SK-N-SH (cell line): ENCODE data around the gene RFX4. TPM values are rescaled to one million over a fixed set of nuclear protein-coding genes. Genes with fewer than 3 reads are reported as not detected.

Experiments
- CTCF ChIA-PET: fragments of 300-600, 350-600 bp; formaldehyde crosslinking; extraction: SDS; loops from one replicate; lab custom pipeline; 2021; lab: Yijun Ruan, JAX
- POLR2A ChIA-PET: fragments of 350-600 bp; sonication (Branson Sonifier 250); formaldehyde crosslinking; extraction: SDS; loops from one replicate; lab custom pipeline; 2020; ENCODE audit warnings: antibody characterized with exemption, inconsistent platforms; lab: Yijun Ruan, JAX
- DNase-seq: peaks from one replicate; pipeline ENCODE4 v3.0.0; 2012
- H2AFZ ChIP-seq: fragments of 200-600 bp; sonication (generic); 2 replicates; pipeline ENCODE4 v1.8.1; 2016; ENCODE audit warnings: antibody characterized with exemption, mild to moderate bottlenecking, low read depth
- H3F3A ChIP-seq: fragments of 200-600 bp; sonication (generic); replicated peaks from 2 replicates; pipeline ENCODE3; 2016; ENCODE audit warnings: antibody characterized with exemption, mild to moderate bottlenecking; ENCODE audit not compliant: insufficient read depth
- H3K27ac ChIP-seq, 2 experiments: fragments of 200-500 bp in 1 of 2; fragments of 200-600 bp in 1 of 2; sonication (Bioruptor generic) in 1 of 2; sonication (generic), shearing (Covaris generic) in 1 of 2; 2 replicates each; pipeline versions ENCODE4 v1.5.1 to v1.6.1; 2014 to 2016; ENCODE audit warnings: low read depth in 2 of 2, inconsistent platforms in 1 of 2, low read length in 1 of 2, mild to moderate bottlenecking in 1 of 2, mixed read lengths in 1 of 2
- H3K27me3 ChIP-seq: fragments of 200-600 bp; sonication (generic), shearing (Covaris generic); 2 replicates; pipeline ENCODE4 v1.6.1; 2016; ENCODE audit warnings: mixed run types; ENCODE audit not compliant: insufficient read depth
- H3K36me3 ChIP-seq, 2 experiments: fragments of 200-500 bp in 1 of 2; fragments of 200-600 bp in 1 of 2; sonication (Bioruptor generic) in 1 of 2; sonication (generic) in 1 of 2; replicated peaks in 1 of 2; 2 replicates each; pipeline versions ENCODE3 to v1.5.1; 2014 to 2016; ENCODE audit warnings: low read length in 1 of 2, mild to moderate bottlenecking in 1 of 2; ENCODE audit not compliant: insufficient read depth in 2 of 2, control insufficient read depth in 1 of 2
- H3K4me1 ChIP-seq, 2 experiments: fragments of 200-500 bp in 1 of 2; fragments of 200-600 bp in 1 of 2; sonication (Bioruptor generic) in 1 of 2; sonication (generic), shearing (Covaris generic) in 1 of 2; 2 replicates each; pipeline versions ENCODE4 v1.5.1 to v1.6.1; 2014 to 2016; ENCODE audit warnings: low read depth in 1 of 2, low read length in 1 of 2, mixed run types in 1 of 2; ENCODE audit not compliant: insufficient read depth in 2 of 2, control insufficient read depth in 1 of 2
- H3K4me2 ChIP-seq: fragments of 200-600 bp; sonication (generic), shearing (Covaris generic); 2 replicates; pipeline ENCODE4 v1.6.1; 2017; ENCODE audit warnings: mixed run types
- H3K4me3 ChIP-seq, 2 experiments: fragments of 200-500 bp in 1 of 2; fragments of 200-600 bp in 1 of 2; sonication (Bioruptor generic) in 1 of 2; sonication (generic), shearing (Covaris generic) in 1 of 2; 2 replicates each; pipeline versions ENCODE4 v1.5.1 to v1.8.1; 2014 to 2016; ENCODE audit warnings: low read depth in 2 of 2, inconsistent platforms in 1 of 2, low read length in 1 of 2, mild to moderate bottlenecking in 1 of 2, mixed read lengths in 1 of 2, moderate library complexity in 1 of 2
- H3K79me2 ChIP-seq: fragments of 200-600 bp; sonication (generic); 2 replicates; pipeline ENCODE4 v1.8.1; 2017; ENCODE audit warnings: mild to moderate bottlenecking; ENCODE audit not compliant: insufficient read depth
- H3K9ac ChIP-seq: fragments of 200-600 bp; sonication (generic); 2 replicates; pipeline ENCODE4 v1.6.1; 2017; ENCODE audit warnings: mixed run types
- H3K9me2 ChIP-seq: fragments of 200-600 bp; sonication (generic); 2 replicates; pipeline ENCODE4 v1.6.1; 2017; ENCODE audit warnings: mixed run types
- H3K9me3 ChIP-seq: fragments of 200-600 bp; sonication (generic); 2 replicates; pipeline ENCODE4 v1.6.1; 2017; ENCODE audit warnings: mixed run types, mild to moderate bottlenecking, moderate library complexity
- H4K20me1 ChIP-seq: fragments of 200-600 bp; sonication (generic); 2 replicates; pipeline ENCODE4 v1.6.1; 2017; ENCODE audit warnings: mild to moderate bottlenecking, mixed run types; ENCODE audit not compliant: insufficient read depth
- CTCF ChIP-seq: fragments of 200-600 bp; sonication (generic); IDR thresholded peaks from 2 replicates; pipeline ENCODE4 v1.6.1; 2017; ENCODE audit warnings: antibody characterized with exemption, mild to moderate bottlenecking, moderate library complexity
- IRF3 ChIP-seq: fragments of 150-350 bp; IDR thresholded peaks from 2 replicates; pipeline ENCODE4 v1.6.1; 2016; ENCODE audit warnings: mild to moderate bottlenecking, low read depth, low read length
- JUND ChIP-seq: IDR thresholded peaks from 2 replicates; pipeline ENCODE4 v1.4.0; 2012
- PBX3 ChIP-seq: IDR thresholded peaks from 2 replicates; pipeline ENCODE4; 2012
- RAD21 ChIP-seq: IDR thresholded peaks from 2 replicates; pipeline ENCODE4 v1.6.1; 2012; ENCODE audit warnings: mild to moderate bottlenecking, low read length
- REST ChIP-seq: IDR thresholded peaks from 2 replicates; pipeline ENCODE4 v1.6.1; 2012; ENCODE audit warnings: mild to moderate bottlenecking, low read depth, low read length, moderate library complexity
- SMC3 ChIP-seq: IDR thresholded peaks from 2 replicates; pipeline ENCODE4 v1.6.1; 2012; ENCODE audit warnings: low read depth, low read length, improper control_type of control experiment
- ZBTB33 ChIP-seq: IDR thresholded peaks from 2 replicates; pipeline ENCODE4 v1.4.0; 2012; ENCODE audit warnings: low read depth, borderline replicate concordance
- WGBS: methylation state at CpG from one replicate; pipeline ENCODE4 v1.1.6; 2017; ENCODE audit warnings: low lambda C conversion rate; 5-methylcytosine and 5-hydroxymethylcytosine counted together
- polyA plus RNA-seq, 3 experiments: library from polyadenylated mRNA; depleted of rRNA; stranded (reverse); fragments of >200 nt; gene quantifications; 2 replicates each; pipeline ENCODE4 v1.2.3, GENCODE V29; 2012

Gene RFX4
- polyA plus RNA-seq, 1 of the 3 experiments (the other 2 are of a cell fraction): not detected

GRCh38 chr12:106758349-106759110 lies 175.7 kb downstream of the RFX4 start (continued):
- TF ChIP-seq JUND: no peak

- H3K4me2 ChIP-seq: no peak overlapping the region
- H3K9ac ChIP-seq: no peak overlapping the region
- ChIA-PET CTCF (interaction anchor here (0.9 to 1.0 kb wide), 2 partner anchors 15 to 18 kb away, joined by 3 read pairs; no protein-coding TSS in a partner anchor), POLR2A (no interaction called here)
- no peaks in the 10 kb centered on the region for H3K36me3 ChIP-seq
- no peaks in the 10 kb centered on the region for H3K9me3 ChIP-seq
- WGBS: 83% methylated on average over 5 of the region's 7 CpGs
- peaks cover 0 to 8% of the 10 kb centered on the region in 2 experiments; a peak in 2 of 4 replicates for H3K4me1 ChIP-seq
- no peaks in the 10 kb centered on the region for H3F3A ChIP-seq
- no peaks in the 10 kb centered on the region for H4K20me1 ChIP-seq
- no peak for TF ChIP-seq RAD21
- TF ChIP-seq REST: no peak
- TF ChIP-seq PBX3: no peak
- H3K27ac ChIP-seq: no peak overlapping the region
- H3K79me2 ChIP-seq: no peaks in the 10 kb centered on the region
- H3K27me3 ChIP-seq: no peaks in the 10 kb centered on the region
- H3K4me3 ChIP-seq: no peak overlapping the region
- no peak overlapping the region; the same call in 1 of the 2 replicates for H2AFZ ChIP-seq
- H3K9me2 ChIP-seq: no peaks in the 10 kb centered on the region
- no peak for DNase-seq
Observed at GRCh38 chr12:106759526-106760183, 176.9 kb downstream of the RFX4 start.

GRCh38 chr12:106760184-106760531 lies 177.4 kb downstream of the RFX4 start:
- no peaks in the 10 kb centered on the region for H3K36me3 ChIP-seq
- H3K9me2 ChIP-seq: no peaks in the 10 kb centered on the region
- H3K79me2 ChIP-seq: no peaks in the 10 kb centered on the region
- CTCF ChIA-PET: interaction anchor here (1.0 kb wide), 1 partner anchor 18 kb away, joined by 3 read pairs; no protein-coding TSS in a partner anchor
- H3F3A ChIP-seq: no peaks in the 10 kb centered on the region
- POLR2A ChIA-PET: no interaction called here
- DNase-seq: no peak
- H2AFZ ChIP-seq: no peak overlapping the region; the same call in 1 of the 2 replicates
- 47% methylated on average over 2 of the region's 2 CpGs for WGBS
- H3K27ac ChIP-seq: no peak overlapping the region
- no peaks in the 10 kb centered on the region for H4K20me1 ChIP-seq
- H3K27me3 ChIP-seq: no peaks in the 10 kb centered on the region
- no peak for TF ChIP-seq IRF3
- TF ChIP-seq CTCF: no peak
- TF ChIP-seq ZBTB33: no peak
- no peak for TF ChIP-seq SMC3
- no peak for TF ChIP-seq RAD21
- no peak overlapping the region for H3K4me2 ChIP-seq
- no peaks in the 10 kb centered on the region for H3K9me3 ChIP-seq
- no peak overlapping the region for H3K9ac ChIP-seq
- no peak overlapping the region for H3K4me3 ChIP-seq
- H3K4me1 ChIP-seq: peaks cover 0 to 8% of the 10 kb centered on the region in 2 experiments; a peak in 2 of 4 replicates
